GM13977 (cell line): Measurements from ENCODE around the gene PHC2.

Experiments used
- DNase-seq: peaks from one replicate; pipeline ENCODE4 v3.0.0; 2012; ENCODE audit warnings: low spot score
- in situ Hi-C: fragments of 300-500 bp; cut with MboI; formaldehyde crosslinking; loops from one replicate; pipeline ENCODE4 v1.12.0; 2022; ENCODE audit warnings: low sequenced_read_pairs, low pct_unique_long_range_greater_than_20kb, mixed read lengths, inconsistent platforms; ENCODE audit not compliant: unreplicated experiment
- TF ChIP-seq, protein P1 (sequence below): IDR thresholded peaks from 2 replicates; pipeline ENCODE4 v1.5.1; 2012; ENCODE audit warnings: mild to moderate bottlenecking, control low read depth; ENCODE audit not compliant: insufficient read depth; ENCODE audit errors: extremely low read depth, missing control alignments

Gene PHC2

DNA sequence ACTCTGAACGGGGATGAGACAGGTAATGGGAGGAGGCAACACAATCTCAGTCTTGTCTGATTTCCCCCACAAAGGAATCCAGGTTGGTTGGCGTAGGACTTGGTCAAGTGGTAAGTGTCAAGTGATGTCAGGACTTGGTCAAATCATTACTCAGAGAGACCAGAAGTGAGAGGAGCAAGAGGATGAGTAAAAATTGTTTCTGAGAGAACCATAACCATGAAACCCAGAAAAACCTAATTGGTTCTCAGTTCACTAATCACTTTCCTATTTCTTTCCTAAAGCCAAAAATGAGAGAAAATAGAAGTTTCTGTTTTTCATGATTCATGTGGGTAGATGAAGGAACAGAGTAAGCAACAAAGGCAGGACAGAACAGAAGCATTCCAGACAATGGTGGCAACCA lies 5.0 kb downstream of the PHC2 start:
- in situ Hi-C loops = no loop called here
- TF ChIP-seq, protein P1, sequence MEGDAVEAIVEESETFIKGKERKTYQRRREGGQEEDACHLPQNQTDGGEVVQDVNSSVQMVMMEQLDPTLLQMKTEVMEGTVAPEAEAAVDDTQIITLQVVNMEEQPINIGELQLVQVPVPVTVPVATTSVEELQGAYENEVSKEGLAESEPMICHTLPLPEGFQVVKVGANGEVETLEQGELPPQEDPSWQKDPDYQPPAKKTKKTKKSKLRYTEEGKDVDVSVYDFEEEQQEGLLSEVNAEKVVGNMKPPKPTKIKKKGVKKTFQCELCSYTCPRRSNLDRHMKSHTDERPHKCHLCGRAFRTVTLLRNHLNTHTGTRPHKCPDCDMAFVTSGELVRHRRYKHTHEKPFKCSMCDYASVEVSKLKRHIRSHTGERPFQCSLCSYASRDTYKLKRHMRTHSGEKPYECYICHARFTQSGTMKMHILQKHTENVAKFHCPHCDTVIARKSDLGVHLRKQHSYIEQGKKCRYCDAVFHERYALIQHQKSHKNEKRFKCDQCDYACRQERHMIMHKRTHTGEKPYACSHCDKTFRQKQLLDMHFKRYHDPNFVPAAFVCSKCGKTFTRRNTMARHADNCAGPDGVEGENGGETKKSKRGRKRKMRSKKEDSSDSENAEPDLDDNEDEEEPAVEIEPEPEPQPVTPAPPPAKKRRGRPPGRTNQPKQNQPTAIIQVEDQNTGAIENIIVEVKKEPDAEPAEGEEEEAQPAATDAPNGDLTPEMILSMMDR = no peak
- DNase-seq = peak; percentile 36

DNA sequence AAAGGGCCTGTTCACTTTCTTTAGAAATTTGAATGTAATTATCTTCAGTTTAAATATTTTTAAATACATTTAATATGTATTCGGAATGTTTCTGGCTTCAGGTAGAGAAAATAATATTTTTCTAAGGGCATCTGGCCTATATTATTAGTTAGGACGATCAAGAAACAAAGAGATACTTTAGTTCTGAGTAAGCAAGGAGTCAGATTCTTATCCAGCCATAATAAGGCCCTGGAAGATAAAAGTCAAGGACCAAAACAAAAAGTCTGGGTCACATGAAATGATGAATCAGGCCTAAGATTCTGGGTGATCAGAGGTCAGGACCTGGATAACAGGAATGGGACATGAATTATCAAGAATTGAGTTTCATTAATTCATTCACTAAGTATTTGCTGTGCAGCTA lies 6.3 kb downstream of the PHC2 start:
- no peak for DNase-seq
- in situ Hi-C loops = no loop called here
- TF ChIP-seq, protein P1 = no peak

DNA sequence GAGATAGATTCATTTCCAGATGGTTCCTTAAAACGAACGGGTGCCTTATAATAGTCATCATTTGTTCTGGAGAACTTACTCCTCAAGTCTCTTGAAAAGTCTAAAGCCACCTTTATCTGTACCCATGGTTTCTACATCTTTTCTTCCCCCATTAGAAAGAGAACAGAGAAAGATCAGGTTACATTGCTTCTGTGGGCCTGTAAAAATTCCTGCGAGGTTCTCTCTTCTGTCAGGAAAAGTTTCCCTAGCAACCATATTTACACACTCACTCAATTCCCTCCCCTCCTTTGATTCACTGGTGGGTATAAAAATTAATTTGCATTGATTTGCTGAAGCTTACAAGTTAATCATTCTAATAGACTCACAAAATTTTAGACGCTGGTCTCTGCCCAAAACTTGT lies 6.7 kb downstream of the PHC2 start:
- in situ Hi-C loops = no loop called here
- TF ChIP-seq, protein P1 = no peak
- DNase-seq = no peak

DNA sequence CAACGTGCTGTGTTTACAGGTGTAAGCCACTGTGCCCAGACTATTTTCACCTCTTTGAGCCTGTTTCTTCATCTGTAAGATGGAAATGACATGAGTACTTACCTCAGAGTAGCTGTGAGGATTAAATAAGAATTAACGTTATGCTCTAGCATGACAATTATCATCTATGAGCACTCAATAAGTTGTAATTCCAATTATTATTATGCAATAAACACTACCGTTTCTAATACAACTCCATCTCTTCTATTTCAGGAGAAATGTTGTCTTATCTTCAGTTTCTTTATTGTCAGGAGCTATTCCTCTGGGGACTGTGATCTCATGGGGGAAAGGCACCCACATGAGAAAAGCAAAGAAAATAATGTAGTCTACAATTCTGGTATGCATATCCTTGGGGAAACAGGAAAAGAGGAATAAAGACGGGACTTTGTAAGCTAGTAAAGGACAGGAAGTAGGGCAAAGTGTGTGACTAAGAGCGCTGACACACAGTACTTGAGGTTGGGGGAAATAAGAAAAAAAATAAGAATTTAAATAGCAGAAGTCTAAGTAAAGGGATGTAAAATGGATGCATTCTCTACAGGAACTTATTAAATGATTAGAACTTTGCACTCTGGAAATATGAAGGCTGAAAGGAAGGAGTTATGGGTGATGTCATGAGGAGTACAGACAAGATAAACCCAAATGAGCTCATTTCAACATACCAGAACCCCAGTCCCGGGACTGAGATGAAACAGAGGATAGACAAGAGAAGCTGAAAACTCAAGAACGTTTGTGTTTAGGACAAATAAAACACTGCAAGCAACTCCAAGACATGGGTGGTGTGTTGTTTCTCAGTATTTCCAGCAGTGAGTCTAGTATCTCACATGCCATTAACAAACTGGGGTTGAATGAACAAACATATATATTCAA lies 9.8 kb downstream of the PHC2 start:
- no peak for DNase-seq
- TF ChIP-seq, protein P1 = no peak
- in situ Hi-C loops = no loop called here

DNA sequence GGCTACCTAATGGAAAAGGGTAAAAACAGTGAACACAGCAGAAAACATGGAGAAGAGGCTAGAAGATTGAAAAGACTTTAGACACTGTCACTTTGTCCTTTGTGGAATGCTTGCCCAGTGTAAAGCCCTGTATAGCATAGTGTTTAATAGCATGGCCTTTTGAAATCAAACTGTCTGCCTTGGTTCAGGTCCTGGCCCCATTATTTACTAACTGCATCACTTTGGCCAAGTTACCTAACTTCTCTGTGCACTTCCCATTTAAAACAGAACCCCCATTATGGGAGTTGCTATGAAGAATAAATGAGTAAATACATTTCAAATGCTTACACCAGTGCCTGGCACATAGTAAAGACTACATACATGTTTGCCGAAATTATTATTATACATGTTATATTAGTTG lies 12.1 kb downstream of the PHC2 start:
- no peak for DNase-seq
- TF ChIP-seq, protein P1 = no peak
- in situ Hi-C loops = no loop called here

DNA sequence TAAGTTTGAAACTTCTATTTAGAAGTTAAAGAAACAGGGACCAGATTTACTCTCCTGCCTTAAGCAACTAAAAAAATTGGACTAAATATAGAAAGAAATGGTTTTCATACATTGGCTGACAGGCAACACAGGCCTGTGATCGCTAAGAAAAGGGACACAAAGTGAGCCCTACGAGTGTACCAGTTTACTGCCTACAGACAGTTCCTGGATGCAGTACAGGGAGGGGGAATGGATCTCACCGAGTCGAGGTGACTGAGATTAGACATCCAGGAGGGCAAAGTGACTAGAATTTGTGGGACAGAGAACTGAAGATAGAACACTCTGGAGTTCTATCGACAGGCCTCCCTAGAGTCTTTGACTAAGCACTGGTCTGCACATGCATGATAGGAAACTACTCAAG lies 16.0 kb downstream of the PHC2 start:
- TF ChIP-seq, protein P1 = no peak
- DNase-seq = no peak
- in situ Hi-C loops = no loop called here
